DOHH2 (cell line): ENCODE results near the gene FAM20A.

Experiments
- CTCF ChIP-seq: fragments of 200-600 bp; sonication (generic); IDR thresholded peaks from one replicate; pipeline ENCODE4 v1.5.1; 2014; ENCODE audit warnings: antibody characterized with exemption, mild to moderate bottlenecking, low read depth, low read length; ENCODE audit not compliant: poor library complexity, severe bottlenecking
- EZH2phosphoT487 ChIP-seq: fragments of 200-600 bp; sonication (generic); IDR thresholded peaks from 2 replicates; pipeline ENCODE4 v1.6.1; 2017; ENCODE audit warnings: borderline replicate concordance, mild to moderate bottlenecking, antibody characterized with exemption, low read length, moderate library complexity, mixed read lengths

GRCh38 chr17:68544111-68544915, 56.9 kb downstream of the FAM20A start:
- TF ChIP-seq CTCF (no peak), EZH2phosphoT487 (no peak)
